ENCODE results near the gene MAP4K3.

DNA sequence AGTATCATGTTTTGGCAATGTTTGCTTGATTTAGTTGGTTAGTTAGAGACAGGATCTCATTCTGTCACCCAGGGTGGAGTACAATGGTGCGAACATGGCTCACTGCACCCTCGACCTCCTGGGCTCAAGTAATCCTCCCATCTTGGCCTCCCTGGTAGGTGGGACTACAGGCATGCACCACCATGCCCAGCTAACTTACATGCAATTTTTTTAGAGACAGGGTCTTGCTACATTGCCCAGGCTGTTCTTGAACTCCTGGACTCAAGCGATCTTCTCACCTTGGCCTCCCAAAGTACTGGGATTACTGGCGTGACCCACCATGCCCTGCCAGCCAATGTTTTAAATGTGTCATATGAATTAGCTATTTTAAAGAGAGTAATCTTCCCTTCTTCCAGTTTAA lies 177.0 kb downstream of the MAP4K3 start:
- no peak for TF ChIP-seq RAD21 (IDR thresholded peaks at IDR 0.05; ENCODE audit: insufficient read depth, low read depth, low read length)
- TF ChIP-seq, protein P1, sequence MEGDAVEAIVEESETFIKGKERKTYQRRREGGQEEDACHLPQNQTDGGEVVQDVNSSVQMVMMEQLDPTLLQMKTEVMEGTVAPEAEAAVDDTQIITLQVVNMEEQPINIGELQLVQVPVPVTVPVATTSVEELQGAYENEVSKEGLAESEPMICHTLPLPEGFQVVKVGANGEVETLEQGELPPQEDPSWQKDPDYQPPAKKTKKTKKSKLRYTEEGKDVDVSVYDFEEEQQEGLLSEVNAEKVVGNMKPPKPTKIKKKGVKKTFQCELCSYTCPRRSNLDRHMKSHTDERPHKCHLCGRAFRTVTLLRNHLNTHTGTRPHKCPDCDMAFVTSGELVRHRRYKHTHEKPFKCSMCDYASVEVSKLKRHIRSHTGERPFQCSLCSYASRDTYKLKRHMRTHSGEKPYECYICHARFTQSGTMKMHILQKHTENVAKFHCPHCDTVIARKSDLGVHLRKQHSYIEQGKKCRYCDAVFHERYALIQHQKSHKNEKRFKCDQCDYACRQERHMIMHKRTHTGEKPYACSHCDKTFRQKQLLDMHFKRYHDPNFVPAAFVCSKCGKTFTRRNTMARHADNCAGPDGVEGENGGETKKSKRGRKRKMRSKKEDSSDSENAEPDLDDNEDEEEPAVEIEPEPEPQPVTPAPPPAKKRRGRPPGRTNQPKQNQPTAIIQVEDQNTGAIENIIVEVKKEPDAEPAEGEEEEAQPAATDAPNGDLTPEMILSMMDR (IDR thresholded peaks at IDR 0.05 in 2 of 3, conservative IDR thresholded peaks at IDR 0.05 in 1 of 3; ENCODE audit: control insufficient read depth in 2 of 3, extremely low read depth in 1 of 3, insufficient read depth in 1 of 3, low read depth in 3 of 3, low read length in 3 of 3), result no peak
- TF ChIP-seq, protein P2, sequence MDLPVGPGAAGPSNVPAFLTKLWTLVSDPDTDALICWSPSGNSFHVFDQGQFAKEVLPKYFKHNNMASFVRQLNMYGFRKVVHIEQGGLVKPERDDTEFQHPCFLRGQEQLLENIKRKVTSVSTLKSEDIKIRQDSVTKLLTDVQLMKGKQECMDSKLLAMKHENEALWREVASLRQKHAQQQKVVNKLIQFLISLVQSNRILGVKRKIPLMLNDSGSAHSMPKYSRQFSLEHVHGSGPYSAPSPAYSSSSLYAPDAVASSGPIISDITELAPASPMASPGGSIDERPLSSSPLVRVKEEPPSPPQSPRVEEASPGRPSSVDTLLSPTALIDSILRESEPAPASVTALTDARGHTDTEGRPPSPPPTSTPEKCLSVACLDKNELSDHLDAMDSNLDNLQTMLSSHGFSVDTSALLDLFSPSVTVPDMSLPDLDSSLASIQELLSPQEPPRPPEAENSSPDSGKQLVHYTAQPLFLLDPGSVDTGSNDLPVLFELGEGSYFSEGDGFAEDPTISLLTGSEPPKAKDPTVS (IDR thresholded peaks at IDR 0.05; ENCODE audit: low read depth, low read length), result no peak
- TF ChIP-seq POLR2A (IDR thresholded peaks at IDR 0.05; ENCODE audit: low read depth, low read length), result no peak
